Measurements from ENCODE around the gene RRAD.

Gene RRAD

DNA sequence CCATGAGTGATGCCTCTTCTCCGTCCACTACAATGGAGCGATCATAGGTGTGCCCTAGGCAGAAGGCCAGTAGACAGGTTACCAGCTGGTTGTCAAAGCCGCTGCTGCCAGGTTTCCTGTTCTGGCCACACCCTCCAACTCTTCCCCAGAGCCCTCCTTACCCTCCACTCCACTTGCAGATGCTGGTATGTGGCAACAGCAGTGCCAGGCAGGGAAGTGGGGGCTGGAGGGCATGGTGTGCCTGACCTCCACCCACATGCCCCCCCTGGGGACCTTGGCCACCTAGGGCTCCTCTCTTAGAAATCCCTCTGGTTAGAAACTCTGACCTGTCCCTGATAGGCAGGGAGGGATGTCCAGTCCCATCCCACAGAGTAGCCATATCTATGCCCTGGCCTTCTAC is 1.5 kb downstream of the RRAD start:
- TF ChIP-seq, protein P1, sequence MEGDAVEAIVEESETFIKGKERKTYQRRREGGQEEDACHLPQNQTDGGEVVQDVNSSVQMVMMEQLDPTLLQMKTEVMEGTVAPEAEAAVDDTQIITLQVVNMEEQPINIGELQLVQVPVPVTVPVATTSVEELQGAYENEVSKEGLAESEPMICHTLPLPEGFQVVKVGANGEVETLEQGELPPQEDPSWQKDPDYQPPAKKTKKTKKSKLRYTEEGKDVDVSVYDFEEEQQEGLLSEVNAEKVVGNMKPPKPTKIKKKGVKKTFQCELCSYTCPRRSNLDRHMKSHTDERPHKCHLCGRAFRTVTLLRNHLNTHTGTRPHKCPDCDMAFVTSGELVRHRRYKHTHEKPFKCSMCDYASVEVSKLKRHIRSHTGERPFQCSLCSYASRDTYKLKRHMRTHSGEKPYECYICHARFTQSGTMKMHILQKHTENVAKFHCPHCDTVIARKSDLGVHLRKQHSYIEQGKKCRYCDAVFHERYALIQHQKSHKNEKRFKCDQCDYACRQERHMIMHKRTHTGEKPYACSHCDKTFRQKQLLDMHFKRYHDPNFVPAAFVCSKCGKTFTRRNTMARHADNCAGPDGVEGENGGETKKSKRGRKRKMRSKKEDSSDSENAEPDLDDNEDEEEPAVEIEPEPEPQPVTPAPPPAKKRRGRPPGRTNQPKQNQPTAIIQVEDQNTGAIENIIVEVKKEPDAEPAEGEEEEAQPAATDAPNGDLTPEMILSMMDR (IDR thresholded peaks at IDR 0.05): no peak
- H3K27ac ChIP-seq: peak overlapping the region; percentile 90 to 98
- DNase-seq (ENCODE audit: low spot score): no peak
- peak overlapping the region; percentile 84 for H3K4me3 ChIP-seq

DNA sequence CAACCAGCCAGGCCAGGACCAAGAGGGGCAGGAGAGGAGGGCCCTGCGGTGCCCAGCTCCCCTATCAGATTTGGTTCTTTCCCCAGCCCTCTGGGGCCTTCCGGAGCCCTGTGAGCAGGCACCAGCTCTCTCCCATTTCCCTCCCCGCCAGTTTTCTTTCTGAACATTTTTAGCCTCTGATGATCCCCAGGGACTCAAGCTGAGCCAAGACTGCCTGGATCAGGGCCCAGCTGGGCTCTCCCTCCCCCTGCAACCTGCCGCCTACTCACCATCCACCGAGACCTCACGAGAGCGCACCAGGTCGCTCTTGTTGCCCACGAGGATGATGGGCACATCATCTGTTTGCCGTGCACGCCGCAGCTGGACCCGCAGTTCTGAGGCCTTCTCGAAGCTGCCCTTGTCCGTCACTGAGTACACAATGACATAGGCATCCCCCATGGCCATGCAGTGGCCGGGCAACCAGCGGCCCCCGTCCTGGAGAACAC is 2.0 kb downstream of the RRAD start:
- Histone ChIP-seq H3K27ac (peak overlapping the region; percentile 90 to 98), H3K4me3 (peak overlapping the region; percentile 84)
- TF ChIP-seq, protein P1 (IDR thresholded peaks at IDR 0.05): no peak
- DNase-seq (ENCODE audit: low spot score): peak; percentile 89

DNA sequence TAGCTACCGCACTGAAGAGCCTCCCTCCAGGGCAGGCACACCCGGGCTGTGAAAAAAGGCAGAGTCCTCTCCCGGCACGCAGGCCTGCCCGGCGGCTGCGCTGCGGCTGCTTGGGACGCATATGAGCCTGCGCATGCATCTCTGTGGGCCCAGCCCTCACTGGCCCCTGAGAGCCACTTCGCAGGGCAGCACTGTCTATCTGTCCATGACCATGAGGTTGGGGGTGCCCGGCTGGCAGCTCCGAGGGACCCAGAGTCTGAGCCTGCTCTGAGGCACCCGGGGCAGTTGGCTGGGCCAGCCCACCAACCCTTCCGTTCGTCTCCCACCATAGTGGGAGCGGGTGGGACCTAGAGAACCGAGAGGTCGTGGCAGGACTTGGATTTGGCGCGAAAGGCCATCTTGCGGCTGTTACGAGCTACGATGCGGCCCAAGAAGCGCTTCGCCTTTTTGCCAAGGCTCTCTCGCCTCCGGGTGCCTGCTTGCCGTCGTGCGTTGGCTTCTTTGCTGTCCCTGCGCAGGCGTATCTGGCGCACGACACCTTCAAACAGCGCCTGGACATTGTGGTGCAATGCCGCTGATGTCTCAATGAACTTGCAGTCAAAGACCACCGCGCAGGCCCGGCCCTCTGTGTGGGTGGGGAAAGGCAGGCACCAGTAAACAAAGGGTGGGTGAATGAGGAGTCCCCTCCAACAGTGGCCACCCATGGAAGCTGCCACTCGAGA is 3.4 kb downstream of the RRAD start:
- Histone ChIP-seq H3K27ac (peak overlapping the region; percentile 70 to 98), H3K4me3 (peak overlapping the region; percentile 84)
- TF ChIP-seq, protein P1 (IDR thresholded peaks at IDR 0.05): no peak

DNA sequence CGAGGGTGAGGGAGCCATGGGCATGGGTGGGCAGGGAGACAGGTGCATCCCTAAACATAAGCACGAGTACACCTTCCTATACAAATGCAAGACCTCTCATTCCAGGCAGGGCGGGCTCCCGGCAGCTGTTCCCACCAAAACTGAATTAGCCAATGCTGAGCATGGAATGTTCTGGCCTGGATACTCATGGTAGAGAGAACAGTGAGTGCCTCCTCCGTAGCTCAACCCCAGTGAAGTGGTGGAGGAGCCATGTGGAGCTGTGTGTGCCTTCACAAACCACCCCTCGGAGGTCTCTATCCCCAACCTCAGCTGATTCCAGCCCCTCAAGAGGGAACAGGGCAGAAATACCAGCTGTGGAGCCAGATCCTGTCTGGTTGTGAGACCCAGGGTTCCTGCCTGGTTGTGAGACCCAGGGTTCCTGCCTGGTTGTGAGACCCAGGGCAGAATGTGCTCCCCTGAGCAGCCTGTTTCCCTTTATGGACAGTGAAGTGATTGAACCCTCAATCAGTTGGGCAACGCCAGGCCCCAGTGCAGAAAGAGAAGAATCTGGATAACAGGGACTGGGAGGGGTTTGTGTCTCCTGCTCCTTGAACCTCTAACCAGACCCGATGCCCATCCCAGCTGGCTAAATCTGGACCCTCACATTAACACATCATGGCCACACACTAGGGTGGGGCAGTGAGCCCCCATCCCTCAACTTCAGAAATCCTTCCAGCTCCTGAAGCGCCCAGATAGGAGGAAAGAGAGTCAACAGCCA is 4.2 kb downstream of the RRAD start:
- peak overlapping the region; percentile 39 for H3K4me3 ChIP-seq
- TF ChIP-seq, protein P1 (IDR thresholded peaks at IDR 0.05): no peak
- H3K27ac ChIP-seq: peak overlapping the region; percentile 70 to 98
- no peak for DNase-seq (ENCODE audit: low spot score)

More for the DNA sequence above, 3.4 kb downstream of the RRAD start:
- DNase-seq (ENCODE audit: low spot score): no peak

DNA sequence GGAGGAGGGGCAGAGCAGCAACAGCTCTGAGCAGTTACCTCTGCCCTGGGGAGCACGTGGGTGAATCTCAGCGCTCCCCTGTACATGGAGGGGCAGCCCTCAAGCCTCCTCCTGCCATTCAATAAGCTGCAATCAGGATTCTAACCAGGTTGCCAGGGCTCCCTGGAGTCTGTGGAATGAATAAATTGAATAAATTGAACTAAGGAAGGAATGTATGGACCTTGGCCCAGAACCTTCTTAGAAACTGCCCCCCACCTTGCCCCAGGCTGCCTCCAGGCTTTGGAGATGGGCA is 5.1 kb downstream of the RRAD start:
- TF ChIP-seq, protein P1 (IDR thresholded peaks at IDR 0.05): no peak

DNA sequence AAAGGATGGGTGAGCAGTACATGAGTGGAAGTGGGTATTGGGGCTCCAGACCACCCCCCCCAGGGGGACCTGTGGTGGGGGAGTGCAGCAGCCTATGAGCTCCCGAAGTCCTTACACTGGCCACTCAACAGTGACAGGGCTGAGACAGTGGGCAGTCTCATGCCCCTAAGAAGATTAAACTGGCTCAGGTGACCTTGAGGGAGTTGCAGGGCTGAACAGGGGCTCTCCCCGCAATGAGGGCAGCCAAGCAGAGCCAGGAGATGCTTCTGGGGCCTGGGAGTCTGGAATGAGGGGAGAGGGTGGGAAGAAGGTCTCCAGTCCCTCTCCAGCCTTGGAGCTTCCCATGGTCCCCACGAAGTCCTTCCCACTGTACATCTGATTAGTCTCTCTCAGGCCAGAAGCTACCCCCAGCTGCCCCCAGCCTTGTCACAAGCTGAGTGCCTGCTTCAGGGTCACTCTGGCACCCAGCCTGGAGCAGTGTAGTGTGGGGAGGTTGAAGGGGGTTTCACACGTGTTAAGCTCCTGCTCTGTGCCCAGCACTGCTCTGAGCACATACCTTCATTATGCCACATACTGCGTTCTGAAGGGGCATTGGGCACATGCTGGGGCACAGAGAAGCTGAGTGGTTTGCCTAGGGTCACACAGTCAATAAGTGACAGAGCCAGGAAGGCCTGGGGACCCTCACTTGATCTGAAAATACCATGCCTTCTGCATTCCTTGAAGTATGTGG is 5.6 kb downstream of the RRAD start:
- H3K4me3 ChIP-seq: no peak overlapping the region
- DNase-seq (ENCODE audit: low spot score): no peak
- TF ChIP-seq, protein P1 (IDR thresholded peaks at IDR 0.05): no peak
- peak overlapping the region in 1 of 2 donors; percentile 98 for H3K27ac ChIP-seq

More for the DNA sequence above, 5.1 kb downstream of the RRAD start:
- DNase-seq (ENCODE audit: low spot score): no peak
- H3K27ac ChIP-seq: peak overlapping the region in 1 of 2 donors; percentile 98
- no peak overlapping the region for H3K4me3 ChIP-seq
